ENCODE data around the gene NBL1.

The NBL1 gene

GRCh38 chr1:19612530-19612929 is 31.6 kb upstream of the NBL1 start:
- no peak for TF ChIP-seq CTCF (conservative IDR thresholded peaks at IDR 0.05; ENCODE audit: low read depth)
- POLR2A ChIA-PET (ENCODE audit: low non-redundant PET) = no interaction called here
- CTCF ChIA-PET = interaction anchor here (0.6 kb wide), 2 partner anchors 207 to 417 kb away, joined by 3 to 4 read pairs; no protein-coding TSS in a partner anchor
- DNase-seq (ENCODE audit: low spot score) = no peak
- peak overlapping the region; percentile 21; the same call in 1 of the 2 replicates for H3K27ac ChIP-seq

GRCh38 chr1:19613171-19613703 is 30.9 kb upstream of the NBL1 start:
- TF ChIP-seq CTCF (conservative IDR thresholded peaks at IDR 0.05; ENCODE audit: low read depth) = no peak
- H3K27ac ChIP-seq = no peak overlapping the region
- no peak for DNase-seq (ENCODE audit: low spot score)
- ChIA-PET CTCF (interaction anchor here (0.5 to 1.0 kb wide), 2 partner anchors 15 to 251 kb away, joined by 3 to 4 read pairs; no protein-coding TSS in a partner anchor), POLR2A (ENCODE audit: low non-redundant PET) (no interaction called here)

GRCh38 chr1:19615438-19615837 is 28.7 kb upstream of the NBL1 start:
- ChIA-PET POLR2A (ENCODE audit: low non-redundant PET) (no interaction called here), CTCF (no interaction called here)

GRCh38 chr1:19616489-19616888 is 27.6 kb upstream of the NBL1 start:
- peak; percentile 20 for DNase-seq (ENCODE audit: low spot score)
- no peak for TF ChIP-seq CTCF (conservative IDR thresholded peaks at IDR 0.05; ENCODE audit: low read depth)
- ChIA-PET POLR2A (ENCODE audit: low non-redundant PET) (no interaction called here), CTCF (interaction anchor here (0.6 to 1.2 kb wide), 2 partner anchors 37 to 161 kb away, joined by 3 to 4 read pairs; no protein-coding TSS in a partner anchor)
- no peak overlapping the region for H3K27ac ChIP-seq

More at GRCh38 chr1:19615438-19615837, 28.7 kb upstream of the NBL1 start:
- no peak overlapping the region for H3K27ac ChIP-seq
- DNase-seq (ENCODE audit: low spot score) = no peak
- TF ChIP-seq CTCF (conservative IDR thresholded peaks at IDR 0.05; ENCODE audit: low read depth) = no peak

GRCh38 chr1:19617376-19617775 is 26.7 kb upstream of the NBL1 start:
- TF ChIP-seq CTCF (conservative IDR thresholded peaks at IDR 0.05; ENCODE audit: low read depth) = no peak
- no peak overlapping the region for H3K27ac ChIP-seq
- CTCF ChIA-PET = interaction anchor here (0.6 to 1.2 kb wide), 2 partner anchors 14 to 37 kb away, joined by 4 to 5 read pairs; no protein-coding TSS in a partner anchor
- no peak for DNase-seq (ENCODE audit: low spot score)
- POLR2A ChIA-PET (ENCODE audit: low non-redundant PET) = interaction anchor here (0.6 kb wide), 1 partner anchor 102 kb away, joined by 5 read pairs; no protein-coding TSS in a partner anchor

- DNase-seq (ENCODE audit: low spot score) = no peak
- ChIA-PET POLR2A (ENCODE audit: low non-redundant PET) (interaction anchor here (0.6 kb wide), 1 partner anchor 208 kb away, joined by 3 read pairs; no protein-coding TSS in a partner anchor), CTCF (interaction anchor here (0.6 to 1.0 kb wide), 2 partner anchors 44 to 657 kb away, joined by 4 to 5 read pairs; no protein-coding TSS in a partner anchor)
- H3K27ac ChIP-seq = peak overlapping the region; percentile 67
- TF ChIP-seq CTCF (conservative IDR thresholded peaks at IDR 0.05; ENCODE audit: low read depth) = no peak
Observed at GRCh38 chr1:19618428-19618827, 25.7 kb upstream of the NBL1 start.
